ENCODE results near the gene IMMP2L.

DNA sequence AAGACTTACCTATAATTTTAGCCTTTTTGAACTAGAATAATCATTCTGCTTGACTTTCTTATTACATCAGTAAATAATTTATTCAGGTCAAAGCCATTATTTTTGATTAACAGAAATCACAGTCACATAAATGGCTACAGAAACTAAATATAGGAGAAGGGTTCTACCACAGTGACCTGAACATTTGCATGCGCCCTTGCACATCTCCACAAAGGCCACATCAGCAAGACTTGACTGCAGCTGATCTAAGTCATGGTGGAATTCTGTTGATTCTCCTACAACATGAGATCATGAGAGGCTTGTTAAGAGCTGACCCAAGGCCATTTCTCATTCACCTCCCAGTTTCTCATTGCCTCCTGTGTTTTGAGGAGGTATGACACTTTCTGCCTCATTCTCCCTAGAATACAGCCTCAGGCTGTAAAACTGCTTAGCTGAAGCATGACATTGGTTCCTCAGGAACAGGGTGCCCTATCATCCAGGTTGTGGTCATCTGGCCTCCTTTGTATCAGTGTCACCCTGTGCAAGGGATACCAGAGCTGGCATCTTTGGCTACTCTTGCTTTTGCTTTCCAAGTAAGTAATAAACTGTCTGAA is 6.7 kb upstream of the IMMP2L start:
- no peak for TF ChIP-seq CTCF (IDR thresholded peaks at IDR 0.05 in 4 of 5, conservative IDR thresholded peaks at IDR 0.05 in 1 of 5)
- no peak for TF ChIP-seq POLR2A (IDR thresholded peaks at IDR 0.05)

Data from gastrocnemius medialis (tissue), 4 donors.